Loucy (cell line): Measurements from ENCODE around the gene RUNX1.

ENCODE experiments used
- H2AFZ ChIP-seq: fragments of 200-600 bp; sonication (generic); 2 replicates; pipeline ENCODE4 v1.6.0; 2016; ENCODE audit warnings: antibody characterized with exemption, mild to moderate bottlenecking, low read length, moderate library complexity
- H3F3A ChIP-seq: fragments of 200-600 bp; 2 replicates; pipeline ENCODE4 v1.6.0; 2016; ENCODE audit warnings: antibody characterized with exemption, low read depth, mild to moderate bottlenecking
- H3K27me3 ChIP-seq: fragments of 200-600 bp; sonication (generic); 2 replicates; pipeline ENCODE4 v1.6.1; 2014; ENCODE audit warnings: low read length, mild to moderate bottlenecking; ENCODE audit not compliant: insufficient read depth, poor library complexity, severe bottlenecking
- H3K36me3 ChIP-seq: fragments of 200-600 bp; sonication (generic); 2 replicates; pipeline ENCODE4 v1.6.1; 2016; ENCODE audit warnings: low read length; ENCODE audit not compliant: insufficient read depth
- H3K4me1 ChIP-seq: fragments of 200-600 bp; sonication (generic); 2 replicates; pipeline ENCODE4 v1.5.1; 2014; ENCODE audit warnings: low read length, mild to moderate bottlenecking; ENCODE audit not compliant: insufficient read depth, poor library complexity, severe bottlenecking
- H3K4me2 ChIP-seq: fragments of 200-600 bp; sonication (generic); 2 replicates; pipeline ENCODE4 v1.6.0; 2014; ENCODE audit warnings: antibody characterized with exemption, low read length, low read depth, mild to moderate bottlenecking; ENCODE audit not compliant: poor library complexity, severe bottlenecking
- H3K4me3 ChIP-seq: fragments of 200-600 bp; sonication (generic); 2 replicates; pipeline ENCODE4 v1.5.1; 2014; ENCODE audit warnings: low read length, mild to moderate bottlenecking, mixed read lengths; ENCODE audit not compliant: poor library complexity, severe bottlenecking
- H3K79me2 ChIP-seq: fragments of 200-600 bp; sonication (generic); 2 replicates; pipeline ENCODE4 v1.6.1; 2014; ENCODE audit warnings: low read length; ENCODE audit not compliant: insufficient read depth
- H3K9ac ChIP-seq: fragments of 200-600 bp; sonication (generic); 2 replicates; pipeline ENCODE4 v1.6.0; 2014; ENCODE audit warnings: mild to moderate bottlenecking, low read depth, low read length, moderate library complexity; ENCODE audit not compliant: poor library complexity, severe bottlenecking
- H3K9me2 ChIP-seq: fragments of 200-600 bp; sonication (generic); replicated peaks from 2 replicates; pipeline ENCODE4 v1.6.1; 2016; ENCODE audit warnings: low read depth, low read length, mixed read lengths
- H3K9me3 ChIP-seq: fragments of 200-600 bp; sonication (generic); 2 replicates; pipeline ENCODE4 v1.6.1; 2014; ENCODE audit warnings: mild to moderate bottlenecking, antibody characterized with exemption, low read length, low read depth; ENCODE audit not compliant: insufficient read depth
- H4K20me1 ChIP-seq: fragments of 200-600 bp; sonication (generic); 2 replicates; pipeline ENCODE4 v1.6.0; 2014; ENCODE audit warnings: antibody characterized with exemption, low read length, mild to moderate bottlenecking; ENCODE audit not compliant: insufficient read depth, poor library complexity, severe bottlenecking
- CTCF ChIP-seq: fragments of 200-600 bp; sonication (generic); conservative IDR thresholded peaks from 2 replicates; pipeline ENCODE4 v1.5.1; 2014; ENCODE audit warnings: mild to moderate bottlenecking, antibody characterized with exemption, low read length
- EZH2phosphoT487 ChIP-seq: fragments of 200-600 bp; IDR thresholded peaks from 2 replicates; pipeline ENCODE4 v1.6.1; 2018; ENCODE audit warnings: antibody characterized with exemption, mild to moderate bottlenecking, moderate library complexity, borderline replicate concordance

The RUNX1 gene

GRCh38 chr21:34867785-34868184, 181.3 kb downstream of the RUNX1 start:
- Histone ChIP-seq H3K36me3 (peaks cover 99% of the 10 kb centered on the region), H3K9me3 (no peaks in the 10 kb centered on the region), H3K4me2 (no peak overlapping the region), H2AFZ (no peak overlapping the region), H3K27me3 (no peaks in the 10 kb centered on the region), H4K20me1 (peaks cover 97% of the 10 kb centered on the region), H3F3A (no peaks in the 10 kb centered on the region), H3K4me1 (peaks cover 16% of the 10 kb centered on the region), H3K4me3 (no peak overlapping the region), H3K9me2 (no peaks in the 10 kb centered on the region), H3K79me2 (peaks cover 97% of the 10 kb centered on the region), H3K9ac (no peak overlapping the region)
- TF ChIP-seq CTCF = no peak
- no peak for TF ChIP-seq EZH2phosphoT487

DNA sequence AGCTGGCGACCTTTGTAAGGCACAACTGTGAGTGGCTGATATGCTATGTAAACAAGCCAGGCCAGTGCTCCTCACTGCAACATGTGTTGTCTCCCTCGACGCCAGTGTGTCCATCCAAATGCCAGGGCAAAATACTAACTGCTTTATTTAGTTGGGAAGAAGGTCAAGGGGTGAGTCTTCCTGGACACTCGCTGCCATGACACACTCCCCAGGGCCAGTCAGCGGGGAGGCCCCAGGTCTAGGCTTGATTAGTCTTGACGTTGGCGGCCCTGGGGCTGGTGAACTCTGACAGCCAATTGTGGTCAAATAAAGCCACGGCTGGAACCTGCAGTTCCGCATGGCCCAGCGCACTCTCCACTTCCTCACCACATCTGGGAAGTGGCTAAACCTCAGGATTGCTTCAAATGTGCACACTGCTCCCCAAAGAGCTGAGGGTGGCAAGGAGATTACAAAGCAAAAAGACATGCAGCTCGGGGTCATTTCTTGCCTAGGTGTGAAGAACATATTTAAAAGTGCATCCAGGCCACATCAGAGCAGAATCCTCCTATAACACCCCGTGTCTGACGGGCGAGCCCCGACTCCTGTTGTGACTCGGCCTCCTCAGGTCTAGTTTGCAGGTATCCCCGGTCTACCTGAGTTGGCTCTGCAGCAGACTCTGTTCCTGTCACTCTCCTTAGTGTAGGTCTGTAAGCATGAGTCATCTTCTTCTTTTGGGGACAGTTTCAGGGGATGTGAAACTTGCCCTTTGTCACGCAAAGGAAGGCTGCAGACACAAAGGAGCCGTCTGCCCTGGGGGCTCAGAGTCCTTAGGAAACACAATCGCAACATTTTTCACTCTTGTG, 183.5 kb downstream of the RUNX1 start:
- Histone ChIP-seq H3K4me3 (no peak overlapping the region), H2AFZ (no peak overlapping the region), H4K20me1 (peaks cover 91% of the 10 kb centered on the region), H3K9me3 (no peaks in the 10 kb centered on the region), H3K79me2 (peaks cover 95% of the 10 kb centered on the region), H3F3A (no peaks in the 10 kb centered on the region), H3K27me3 (no peaks in the 10 kb centered on the region), H3K4me1 (peaks cover 16% of the 10 kb centered on the region), H3K36me3 (peaks cover 99% of the 10 kb centered on the region), H3K9ac (no peak overlapping the region), H3K4me2 (no peak overlapping the region), H3K9me2 (no peaks in the 10 kb centered on the region)
- TF ChIP-seq CTCF (no peak), EZH2phosphoT487 (no peak)

DNA sequence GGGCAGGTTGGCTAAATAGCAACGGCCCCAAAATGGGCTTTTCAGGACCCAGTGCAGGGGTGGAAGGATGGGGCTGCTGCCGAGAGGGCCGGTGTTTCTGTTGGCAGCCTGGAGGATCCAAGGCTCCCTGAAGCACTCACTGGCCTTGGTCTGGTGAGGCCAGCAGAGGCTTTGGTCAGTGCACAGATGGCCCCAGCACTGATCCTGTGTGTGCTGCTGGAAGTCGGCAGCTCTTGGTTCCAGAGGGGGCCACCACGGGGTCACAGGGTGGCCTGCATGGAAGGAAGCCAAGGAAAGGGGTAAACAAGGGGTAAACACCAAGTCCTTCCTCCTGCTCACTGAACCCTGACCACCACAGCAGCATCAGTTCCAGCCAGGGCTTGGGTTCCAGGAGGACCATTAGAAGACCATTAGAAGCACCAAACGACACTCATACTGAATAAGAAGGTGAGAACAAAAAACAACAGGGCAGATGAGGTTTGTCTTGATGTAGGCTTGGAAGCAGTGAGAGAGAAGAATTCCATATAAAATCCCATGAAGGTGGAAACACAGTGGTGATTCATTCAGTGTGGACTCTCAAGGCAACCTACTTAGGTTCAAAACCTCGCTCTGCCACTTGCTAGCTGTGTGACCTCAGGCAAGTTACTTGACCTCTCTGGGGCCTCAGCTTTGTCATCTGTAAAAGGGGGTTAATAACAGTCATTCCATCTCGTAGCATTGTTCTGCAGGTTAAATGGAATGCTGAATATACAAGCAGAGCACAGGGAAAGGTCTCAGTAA, 184.5 kb downstream of the RUNX1 start:
- Histone ChIP-seq H3K27me3 (no peaks in the 10 kb centered on the region), H2AFZ (no peak overlapping the region), H3K79me2 (peaks cover 95% of the 10 kb centered on the region), H3K4me2 (no peak overlapping the region), H3F3A (no peaks in the 10 kb centered on the region), H3K36me3 (peaks cover 99% of the 10 kb centered on the region), H4K20me1 (peaks cover 91% of the 10 kb centered on the region), H3K9me2 (no peaks in the 10 kb centered on the region), H3K4me3 (no peak overlapping the region), H3K9me3 (no peaks in the 10 kb centered on the region), H3K9ac (no peak overlapping the region), H3K4me1 (peaks cover 16% of the 10 kb centered on the region)
- no peak for TF ChIP-seq EZH2phosphoT487
- TF ChIP-seq CTCF = no peak
